Suprapubic skin (tissue), 4 donors: ENCODE data around the gene NAT8L. TPM values are rescaled to one million over a fixed set of nuclear protein-coding genes. Genes with fewer than 3 reads are reported as not detected.

Experiments
- DNase-seq, 2 donors: peaks; one replicate each; pipeline ENCODE4 v3.0.0-alpha.2; 2019; ENCODE audit warnings: low spot score in 2 of 2
- H3K27ac ChIP-seq: fragments of 200-600 bp; sonication (generic); one replicate; pipeline ENCODE4 v1.5.1; 2019
- H3K27me3 ChIP-seq: fragments of 200-600 bp; sonication (generic); one replicate; pipeline ENCODE4 v1.5.1; 2019
- H3K36me3 ChIP-seq: fragments of 200-600 bp; sonication (generic); one replicate; pipeline ENCODE4 v1.5.1; 2019
- H3K4me1 ChIP-seq: fragments of 200-600 bp; sonication (generic); one replicate; pipeline ENCODE4 v1.5.1; 2019
- H3K4me3 ChIP-seq: fragments of 200-600 bp; sonication (generic); one replicate; pipeline ENCODE4 v1.5.1; 2019; ENCODE audit warnings: mild to moderate bottlenecking
- H3K9me3 ChIP-seq: fragments of 200-600 bp; sonication (generic); one replicate; pipeline ENCODE4 v1.5.1; 2019
- CTCF ChIP-seq, 2 donors: fragments of 200-600 bp in 1 of 2; fragments of 450-650 bp in 1 of 2; sonication (generic) in 1 of 2; IDR thresholded peaks; one replicate each; pipeline ENCODE4 v1.5.1; 2016 to 2019; ENCODE audit warnings: antibody characterized with exemption in 2 of 2, mild to moderate bottlenecking in 1 of 2, moderate library complexity in 1 of 2
- EP300 ChIP-seq: sonication (generic); formaldehyde crosslinking; IDR thresholded peaks from one replicate; pipeline ENCODE4 v1.6.1; 2017; ENCODE audit warnings: antibody characterized with exemption
- POLR2A ChIP-seq, 2 donors: fragments of 450-650 bp; IDR thresholded peaks; one replicate each; pipeline ENCODE4 v1.6.1; 2017; ENCODE audit warnings: antibody characterized with exemption in 2 of 2, mild to moderate bottlenecking in 2 of 2, moderate library complexity in 2 of 2
- POLR2AphosphoS5 ChIP-seq, 3 donors: sonication (generic); formaldehyde crosslinking; IDR thresholded peaks; one replicate each; pipeline ENCODE4 v1.6.1; 2017; ENCODE audit warnings: antibody characterized with exemption in 3 of 3
- WGBS: methylation state at CpG from one replicate; pipeline ENCODE4 v1.1.5; 2018; 5-methylcytosine and 5-hydroxymethylcytosine counted together
- total RNA-seq, 4 donors: library from RNA; depleted of rRNA; stranded (reverse); fragments of >200 nt; gene quantifications; one replicate each; pipeline ENCODE4 v1.1.0, GENCODE V29; 2016

The NAT8L gene
- total RNA-seq, 4 donors from 2014 or later: 1.0 to 2.8 (median 1.6) TPM

- H3K27me3 ChIP-seq: peaks cover 42% of the 10 kb centered on the region
- H3K4me1 ChIP-seq: no peaks in the 10 kb centered on the region
- DNase-seq: peak; percentile 49 to 74
- H3K4me3 ChIP-seq: no peak overlapping the region
- TF ChIP-seq CTCF (IDR thresholded peaks at IDR 0.05): no peak
- TF ChIP-seq POLR2AphosphoS5 (IDR thresholded peaks at IDR 0.05): no peak
- no peak for TF ChIP-seq EP300
- TF ChIP-seq POLR2A (IDR thresholded peaks at IDR 0.05): no peak
- no peak overlapping the region for H3K27ac ChIP-seq
- WGBS: 53% methylated on average over 5 of the region's 16 CpGs
- no peaks in the 10 kb centered on the region for H3K9me3 ChIP-seq
- H3K36me3 ChIP-seq: no peaks in the 10 kb centered on the region
Observed at GRCh38 chr4:2071252-2071911, 12.3 kb downstream of the NAT8L start.

GRCh38 chr4:2071912-2072867 is 13.1 kb downstream of the NAT8L start:
- Histone ChIP-seq H3K9me3 (no peaks in the 10 kb centered on the region), H3K27ac (no peak overlapping the region), H3K27me3 (peaks cover 33% of the 10 kb centered on the region), H3K4me3 (no peak overlapping the region), H3K4me1 (no peaks in the 10 kb centered on the region), H3K36me3 (no peaks in the 10 kb centered on the region)
- TF ChIP-seq EP300 (no peak), CTCF (IDR thresholded peaks at IDR 0.05) (no peak), POLR2A (IDR thresholded peaks at IDR 0.05) (no peak), POLR2AphosphoS5 (IDR thresholded peaks at IDR 0.05) (no peak)
- peak; percentile 50 to 74 for DNase-seq
- WGBS: 62% methylated on average over 8 of the region's 28 CpGs

- Histone ChIP-seq H3K27me3 (peaks cover 28% of the 10 kb centered on the region), H3K4me1 (no peaks in the 10 kb centered on the region), H3K4me3 (no peak overlapping the region), H3K27ac (no peak overlapping the region), H3K9me3 (no peaks in the 10 kb centered on the region), H3K36me3 (no peaks in the 10 kb centered on the region)
- peak; percentile 53 to 76 for DNase-seq
- WGBS: 87% methylated on average over 13 of the region's 20 CpGs
- TF ChIP-seq POLR2A (IDR thresholded peaks at IDR 0.05) (no peak), CTCF (IDR thresholded peaks at IDR 0.05) (no peak), POLR2AphosphoS5 (IDR thresholded peaks at IDR 0.05) (no peak), EP300 (no peak)
Observed at GRCh38 chr4:2072971-2073807, 14.1 kb downstream of the NAT8L start.

GRCh38 chr4:2073808-2074481 is 14.8 kb downstream of the NAT8L start:
- H3K4me1 ChIP-seq: no peaks in the 10 kb centered on the region
- H3K4me3 ChIP-seq: no peak overlapping the region
- no peak for TF ChIP-seq EP300
- TF ChIP-seq POLR2A (IDR thresholded peaks at IDR 0.05): no peak
- TF ChIP-seq CTCF (IDR thresholded peaks at IDR 0.05): no peak
- no peak for TF ChIP-seq POLR2AphosphoS5 (IDR thresholded peaks at IDR 0.05)
- DNase-seq: peak; percentile 52 to 73
- H3K27me3 ChIP-seq: peaks cover 23% of the 10 kb centered on the region
- no peak overlapping the region for H3K27ac ChIP-seq
- no peaks in the 10 kb centered on the region for H3K9me3 ChIP-seq
- no peaks in the 10 kb centered on the region for H3K36me3 ChIP-seq
- 65% methylated on average over 6 of the region's 20 CpGs for WGBS
